Measurements from ENCODE around the gene YIPF3. TPM values are rescaled to one million over a fixed set of nuclear protein-coding genes. Genes with fewer than 3 reads are reported as not detected.

YIPF3 gene
- total and polyA plus RNA-seq, 9 of the 15 experiments (the other 6 are each of a cell fraction or from before 2014, with no cell fraction given): 27.5 to 75.3 (median 57.6) TPM

- TF ChIP-seq ZBTB34 (CRISPR knock-in tag; IDR thresholded peaks at IDR 0.05) (no peak), ZNF165 (CRISPR knock-in tag; IDR thresholded peaks at IDR 0.05; ENCODE audit: borderline replicate concordance) (no peak), ZNF239 (CRISPR knock-in tag; IDR thresholded peaks at IDR 0.05) (no peak), SMARCA5 (IDR thresholded peaks at IDR 0.05) (no peak), ZNF384 (IDR thresholded peaks at IDR 0.05; ENCODE audit: low read depth, low read length) (no peak), ATF4 (CRISPR knock-in tag; IDR thresholded peaks at IDR 0.05) (no peak), ZNF395 (CRISPR knock-in tag; IDR thresholded peaks at IDR 0.05) (no peak), FOXK1 (CRISPR knock-in tag; IDR thresholded peaks at IDR 0.05; ENCODE audit: borderline replicate concordance) (no peak), XRCC3 (IDR thresholded peaks at IDR 0.05) (no peak), YY1 (IDR thresholded peaks at IDR 0.05; ENCODE audit: borderline replicate concordance in 1 of 3, control insufficient read depth in 1 of 3, extremely low read depth in 1 of 3, insufficient read depth in 3 of 3, insufficient read length in 1 of 3, insufficient replicate concordance in 2 of 3, low read depth in 1 of 3, low read length in 2 of 3) (peak in 1 of 3 experiments; percentile 15), ASH1L (IDR thresholded peaks at IDR 0.05; ENCODE audit: borderline replicate concordance, low read depth, partially characterized antibody) (no peak), ZC3H8 (IDR thresholded peaks at IDR 0.05) (no peak), GTF2A2 (tag; IDR thresholded peaks at IDR 0.05) (no peak), CBFA2T3 (IDR thresholded peaks at IDR 0.05) (no peak), STAT5A (IDR thresholded peaks at IDR 0.05; ENCODE audit: borderline replicate concordance, low read length) (no peak), CBFA2T2 (conservative IDR thresholded peaks at IDR 0.05) (no peak)
These were observed 5.9 kb downstream of the YIPF3 start (continued) for GRCh38 chr6:43510827-43511163.
